HepG2 (cell line): Measurements from ENCODE around the gene ZNHIT1. TPM values are rescaled to one million over a fixed set of nuclear protein-coding genes. Genes with fewer than 3 reads are reported as not detected.

Experiments
- ATAC-seq: fragments of 200-7000 bp; cut with Tn5 transposase; 3 replicates; pipeline ENCODE4 v1.9.1; 2020; ENCODE audit warnings: mild to moderate bottlenecking, moderate library complexity
- BruUV-seq: library from RNA; stranded (reverse); fragments of 400-500 nt; replicated peaks from 2 replicates; lab custom pipeline; 2021; lab: Mats Ljungman, UMichigan
- CTCF ChIA-PET: fragments of 300-600 bp; formaldehyde crosslinking; extraction: SDS; loops from one replicate; lab custom pipeline; 2021; ENCODE audit warnings: low total read pairs, inconsistent platforms, low intra/inter-chr PET ratio; lab: Yijun Ruan, JAX
- POLR2A ChIA-PET: fragments of 350-600 bp; sonication (Branson Sonifier 250); formaldehyde crosslinking; loops from one replicate; lab custom pipeline; 2020; ENCODE audit warnings: antibody characterized with exemption, inconsistent platforms; lab: Yijun Ruan, JAX
- DNase-seq: peaks from one replicate; pipeline ENCODE4 v3.0.0-alpha.2; 2015; ENCODE audit warnings: low spot score
- FAIRE-seq: peaks from 3 replicates; lab custom pipeline; 2011; peaks lifted over from hg19 to GRCh38; lab: Jason Lieb, UNC
- H2AFZ ChIP-seq: one replicate; pipeline ENCODE4 v1.6.1; 2011; ENCODE audit warnings: low read length, inconsistent platforms
- H3K27ac ChIP-seq: fragments of 300-600 bp; 3 replicates; pipeline ENCODE4 v1.8.0; 2011; ENCODE audit warnings: mixed run types, mild to moderate bottlenecking, mixed read lengths, low read length, inconsistent platforms; ENCODE audit not compliant: insufficient read depth; ENCODE audit errors: extremely low read length
- H3K27me3 ChIP-seq, 2 experiments: fragments of 200-600 bp in 1 of 2; 2 replicates in 1 of 2; 3 replicates in 1 of 2; pipeline versions ENCODE4 v1.6.0 to v1.8.0; 2011; ENCODE audit warnings: low read length in 2 of 2, mild to moderate bottlenecking in 2 of 2, moderate library complexity in 2 of 2, inconsistent platforms in 1 of 2; ENCODE audit not compliant: insufficient read depth in 2 of 2, control insufficient read depth in 1 of 2
- H3K36me3 ChIP-seq, 2 experiments: fragments of 200-600 bp in 1 of 2; replicated peaks in 1 of 2; 2 replicates in 1 of 2; 3 replicates in 1 of 2; pipeline versions ENCODE4 v1.5.1 to v1.8.0; 2011; ENCODE audit warnings: low read length in 2 of 2, inconsistent platforms in 1 of 2; ENCODE audit not compliant: insufficient read depth in 2 of 2, control insufficient read depth in 1 of 2
- H3K4me1 ChIP-seq: 2 replicates; pipeline ENCODE4 v1.5.1; 2012; ENCODE audit warnings: low read length, inconsistent platforms; ENCODE audit not compliant: insufficient read depth
- H3K4me2 ChIP-seq: 2 replicates; pipeline ENCODE4 v1.6.0; 2011; ENCODE audit warnings: low read depth, low read length, inconsistent platforms
- H3K4me3 ChIP-seq, 3 experiments: fragments of 200-600 bp in 1 of 3; sonication (generic), shearing (Covaris generic) in 1 of 3; replicated peaks in 1 of 3; 2 replicates each; pipeline ENCODE4 v1.5.1; 2011 to 2016; ENCODE audit warnings: low read length in 3 of 3, inconsistent platforms in 2 of 3, low read depth in 2 of 3, mild to moderate bottlenecking in 2 of 3, control low read depth in 1 of 3, mixed read lengths in 1 of 3; ENCODE audit not compliant: insufficient read depth in 1 of 3
- H3K79me2 ChIP-seq: one replicate; pipeline ENCODE4 v1.6.1; 2011; ENCODE audit warnings: low read length, inconsistent platforms; ENCODE audit not compliant: insufficient read depth
- H3K9ac ChIP-seq: 2 replicates; pipeline ENCODE4 v1.6.0; 2011; ENCODE audit warnings: mild to moderate bottlenecking, low read depth, low read length, inconsistent platforms; ENCODE audit not compliant: insufficient read depth
- H3K9me3 ChIP-seq: 2 replicates; pipeline ENCODE4 v1.5.1; 2012; ENCODE audit warnings: mild to moderate bottlenecking, low read length
- H4K20me1 ChIP-seq: 2 replicates; pipeline ENCODE4 v1.6.0; 2011; ENCODE audit warnings: inconsistent platforms, mild to moderate bottlenecking, low read length, moderate library complexity; ENCODE audit not compliant: insufficient read depth
- AGO2 ChIP-seq: fragments of 200-400 bp; formaldehyde crosslinking; optimal IDR thresholded peaks from 2 replicates; pipeline ENCODE3; 2017; ENCODE audit warnings: mild to moderate bottlenecking, low read depth, low read length, moderate library complexity
- ATRX ChIP-seq: sonication (generic); formaldehyde crosslinking; IDR thresholded peaks from 2 replicates; pipeline ENCODE4 v1.4.0; 2020; ENCODE audit warnings: missing genetic modification reagents, borderline replicate concordance
- DMTF1 ChIP-seq: sonication (generic); formaldehyde crosslinking; IDR thresholded peaks from 2 replicates; pipeline ENCODE4 v1.4.0; 2020; ENCODE audit warnings: mild to moderate bottlenecking, missing genetic modification reagents
- FOXO4 ChIP-seq: sonication (generic); formaldehyde crosslinking; conservative IDR thresholded peaks from 2 replicates; pipeline ENCODE4 v1.8.1; 2023; ENCODE audit warnings: missing genetic modification reagents
- HCFC1 ChIP-seq: fragments of 150-350 bp; IDR thresholded peaks from 2 replicates; pipeline ENCODE4 v1.6.1; 2014; ENCODE audit warnings: low read depth, low read length
- KDM2A ChIP-seq: sonication (generic); formaldehyde crosslinking; IDR thresholded peaks from 2 replicates; pipeline ENCODE4 v1.4.0; 2020; ENCODE audit warnings: low read depth, missing genetic modification reagents, borderline replicate concordance
- MBNL3 ChIP-seq: fragments of 250-450 bp; sonication (Bioruptor Pico); conservative IDR thresholded peaks from 2 replicates; pipeline ENCODE4 v1.8.0; 2022; ENCODE audit warnings: mild to moderate bottlenecking, inconsistent platforms
- PAF1 ChIP-seq: IDR thresholded peaks from 2 replicates; pipeline ENCODE4 v1.6.1; 2016; ENCODE audit warnings: missing genetic modification reagents, missing compliant biosample characterization
- POLR2AphosphoS5 ChIP-seq: IDR thresholded peaks from 2 replicates; pipeline ENCODE4 v1.6.1; 2012; ENCODE audit warnings: low read depth, low read length
- RBFOX2 ChIP-seq: fragments of 200-400 bp; formaldehyde crosslinking; IDR thresholded peaks from 2 replicates; pipeline ENCODE4 v1.6.1; 2017; ENCODE audit warnings: low read depth, mild to moderate bottlenecking, low read length
- SOX13 ChIP-seq, 3 experiments: fragments of 450-650 bp in 1 of 3; sonication (generic) in 1 of 3; formaldehyde crosslinking in 1 of 3; IDR thresholded peaks in 2 of 3; conservative IDR thresholded peaks in 1 of 3; 2 replicates each; pipeline versions ENCODE4 v1.5.0 to v1.6.1; 2016 to 2020; ENCODE audit warnings: antibody characterized with exemption in 1 of 3, mild to moderate bottlenecking in 1 of 3, missing compliant biosample characterization in 1 of 3, missing genetic modification reagents in 1 of 3, moderate library complexity in 1 of 3
- SP4 ChIP-seq: sonication (generic); formaldehyde crosslinking; IDR thresholded peaks from 2 replicates; pipeline ENCODE4 v1.8.1; 2023; ENCODE audit warnings: mild to moderate bottlenecking, missing genetic modification reagents
- ZBTB37 ChIP-seq: sonication (generic); formaldehyde crosslinking; IDR thresholded peaks from 2 replicates; pipeline ENCODE4 v1.4.0; 2020; ENCODE audit warnings: mild to moderate bottlenecking, missing genetic modification reagents
- ZBTB7B ChIP-seq: sonication (generic); formaldehyde crosslinking; IDR thresholded peaks from 2 replicates; pipeline ENCODE4 v1.4.0; 2020; ENCODE audit warnings: missing genetic modification reagents
- ZFP36L1 ChIP-seq: sonication (generic); formaldehyde crosslinking; IDR thresholded peaks from 2 replicates; pipeline ENCODE4 v1.8.0; 2022; ENCODE audit warnings: mild to moderate bottlenecking, missing genetic modification reagents, moderate library complexity
- ZNF251 ChIP-seq: sonication (generic); formaldehyde crosslinking; IDR thresholded peaks from 2 replicates; pipeline ENCODE4 v1.9.0; 2021; ENCODE audit warnings: mild to moderate bottlenecking, missing genetic modification reagents
- ZNF350 ChIP-seq: sonication (generic); formaldehyde crosslinking; IDR thresholded peaks from 2 replicates; pipeline ENCODE4 v1.4.0; 2020; ENCODE audit warnings: mild to moderate bottlenecking, low read depth, missing genetic modification reagents, borderline replicate concordance
- ZNF570 ChIP-seq: sonication (generic); formaldehyde crosslinking; IDR thresholded peaks from 2 replicates; pipeline ENCODE4 v1.4.0; 2020; ENCODE audit warnings: mild to moderate bottlenecking, missing genetic modification reagents, borderline replicate concordance
- ZNF572 ChIP-seq: sonication (generic); formaldehyde crosslinking; IDR thresholded peaks from 2 replicates; pipeline ENCODE4 v1.5.1; 2020; ENCODE audit warnings: mild to moderate bottlenecking, missing genetic modification reagents
- WGBS: methylation state at CpG from one replicate; pipeline ENCODE4 v1.1.6; 2017; ENCODE audit warnings: low lambda C conversion rate; 5-methylcytosine and 5-hydroxymethylcytosine counted together
- in situ Hi-C: cut with HindIII; loops from 2 replicates; pipeline ENCODE4 v1.10.0; 2017; ENCODE audit warnings: low pct_unique_long_range_greater_than_20kb; ENCODE audit not compliant: extremely low pct_ligation_motif_present
- intact Hi-C: fragments of 100-400 bp; cut with micrococcal nuclease; formaldehyde crosslinking; loops from one replicate; pipeline ENCODE4 v1.10.0; 2022; ENCODE audit not compliant: unreplicated experiment
- polyA plus RNA-seq, 8 experiments: library from polyadenylated mRNA; depleted of rRNA in 3 of 8; stranded (reverse) in 7 of 8; unstranded in 1 of 8; fragments of >200 nt; fragmentation: Illumina TruSeq in 4 of 8; extraction: Trizol in 4 of 8; gene quantifications; 2 replicates each; pipeline versions ENCODE4 v1.2.1 to v1.2.3, GENCODE V29; 2011 to 2016; ENCODE audit warnings: low read depth in 4 of 8, missing spikeins in 1 of 8, mixed read lengths in 1 of 8; ENCODE audit not compliant: insufficient read depth in 1 of 8
- total RNA-seq, 5 experiments: library from RNA; depleted of rRNA; stranded (reverse); fragments of >200 nt; fragmentation: Illumina TruSeq; extraction: Trizol; gene quantifications; 2 replicates each; pipeline ENCODE4 v1.2.3, GENCODE V29; 2016; ENCODE audit warnings: low read depth in 1 of 5

ZNHIT1 gene
- total and polyA plus RNA-seq, 2 of the 13 experiments (the other 11 are each of a cell fraction or from before 2014, with no cell fraction given) = 32.5 to 64.5 TPM

GRCh38 chr7:101205901-101206664 lies 11.9 kb upstream of the ZNHIT1 start:
- ChIA-PET CTCF (no interaction called here), POLR2A (interaction anchor here (0.6 to 11.6 kb wide), 4 partner anchors 9 to 93 kb away, joined by 3 to 202 read pairs (median 5); partner anchors contain the start of genes CLDN15, PLOD3 and ZNHIT1)
- no peak overlapping the region for H3K4me2 ChIP-seq
- no peak for ATAC-seq
- 97% methylated on average over 32 of the region's 32 CpGs for WGBS
- BruUV-seq = TSS peak; percentile 11
- no peaks in the 10 kb centered on the region for H3K79me2 ChIP-seq
- FAIRE-seq = no peak
- no peak overlapping the region for H2AFZ ChIP-seq
- H4K20me1 ChIP-seq = no peaks in the 10 kb centered on the region
- intact Hi-C loops = no loop called here
- H3K27me3 ChIP-seq = no peaks in the 10 kb centered on the region
- H3K27ac ChIP-seq = no peak overlapping the region
- peaks cover 19% of the 10 kb centered on the region for H3K4me1 ChIP-seq
- no peak for DNase-seq
- no peaks in the 10 kb centered on the region for H3K9me3 ChIP-seq
- no peak overlapping the region for H3K4me3 ChIP-seq
- H3K9ac ChIP-seq = no peak overlapping the region
- peaks cover 11 to 19% of the 10 kb centered on the region in 2 experiments; a peak in 4 of 5 replicates for H3K36me3 ChIP-seq
- in situ Hi-C loops = no loop called here
- TF ChIP-seq ZNF572 = no peak
- TF ChIP-seq FOXO4 (CRISPR knock-in tag) = no peak
- peak; percentile 91 for TF ChIP-seq AGO2
- TF ChIP-seq ATRX = no peak
- TF ChIP-seq KDM2A = no peak
- TF ChIP-seq RBFOX2 = peak; percentile 71
- TF ChIP-seq ZBTB7B (CRISPR knock-in tag) = 0 out of 2 replicates have a peak, but pooled peaks have one; percentile 8
- TF ChIP-seq DMTF1 (CRISPR knock-in tag) = no peak
- TF ChIP-seq ZNF350 (CRISPR knock-in tag) = no peak
- TF ChIP-seq ZBTB37 = no peak
- no peak for TF ChIP-seq MBNL3 (CRISPR knock-in tag)
- no peak for TF ChIP-seq ZFP36L1 (CRISPR knock-in tag)
- no peak for TF ChIP-seq HCFC1
- TF ChIP-seq ZNF251 = no peak
- no peak for TF ChIP-seq SOX13 (IDR thresholded peaks at IDR 0.05)
- no peak for TF ChIP-seq SOX13 (CRISPR knock-in tag; conservative IDR thresholded peaks at IDR 0.05 in 1 of 2, IDR thresholded peaks at IDR 0.05 in 1 of 2)
- 0 out of 2 replicates have a peak, but pooled peaks have one; percentile 12 for TF ChIP-seq PAF1 (CRISPR knock-in tag)
- no peak for TF ChIP-seq POLR2AphosphoS5
- 0 out of 2 replicates have a peak, but pooled peaks have one; percentile 18 for TF ChIP-seq SP4 (CRISPR knock-in tag)
- no peak for TF ChIP-seq ZNF570 (CRISPR knock-in tag)
